DMS53 treated with DMSO at 0.1 percent for 48 hours (cell line): ENCODE measurements around the gene INPP5B.
A peak's percentile ranks its signal among the peaks of the same experiment; 100 is the strongest.
"Not testable (repeated sequence)": the region's sequence is repeated elsewhere in the genome, so short reads cannot be mapped to it uniquely, and the experiment has no call there.

Experiments used
- DNase-seq: peaks from one replicate; lab custom pipeline; 2025; ENCODE audit not compliant: unreplicated experiment; lab: John Stamatoyannopoulos, UW

INPP5B gene

DNA sequence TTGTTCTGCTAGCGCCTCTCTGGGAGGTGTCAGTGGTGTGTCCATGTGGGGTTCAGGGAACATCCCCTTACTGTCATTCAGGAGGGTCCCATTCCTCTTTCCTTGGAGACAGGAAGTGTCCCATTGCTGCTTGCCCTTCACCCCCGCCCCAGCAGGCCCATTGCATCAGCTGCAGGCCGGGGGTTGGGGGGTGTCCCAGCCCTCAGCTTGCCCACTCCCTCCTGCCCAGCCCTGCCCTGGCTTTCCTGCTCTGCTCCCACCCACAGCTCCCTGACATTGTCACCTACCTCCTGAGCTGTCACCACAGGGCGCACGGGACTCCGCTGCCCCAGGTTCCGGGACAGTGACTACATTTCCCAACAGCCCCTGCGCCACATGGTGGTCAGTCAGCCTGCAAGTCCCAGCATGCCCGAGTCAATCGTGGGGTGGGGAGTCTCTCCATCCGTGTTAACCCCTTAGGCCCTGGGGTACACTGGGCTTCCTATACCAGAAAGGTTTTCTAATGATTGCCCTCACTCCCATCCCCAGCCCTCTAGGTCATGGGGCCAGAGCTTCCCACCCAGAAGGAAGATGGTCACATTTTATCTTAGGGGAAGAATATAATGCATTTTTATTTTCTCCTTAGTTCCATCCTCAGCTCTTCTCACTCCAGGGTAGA is at the start of gene INPP5B:
Gene INPP5B (minus strand): TSS at position 351 of the 658 bp plus-strand sequence. CDS start 745 bp downstream, outside the sequence.
- DNase-seq, result no peak

DNA sequence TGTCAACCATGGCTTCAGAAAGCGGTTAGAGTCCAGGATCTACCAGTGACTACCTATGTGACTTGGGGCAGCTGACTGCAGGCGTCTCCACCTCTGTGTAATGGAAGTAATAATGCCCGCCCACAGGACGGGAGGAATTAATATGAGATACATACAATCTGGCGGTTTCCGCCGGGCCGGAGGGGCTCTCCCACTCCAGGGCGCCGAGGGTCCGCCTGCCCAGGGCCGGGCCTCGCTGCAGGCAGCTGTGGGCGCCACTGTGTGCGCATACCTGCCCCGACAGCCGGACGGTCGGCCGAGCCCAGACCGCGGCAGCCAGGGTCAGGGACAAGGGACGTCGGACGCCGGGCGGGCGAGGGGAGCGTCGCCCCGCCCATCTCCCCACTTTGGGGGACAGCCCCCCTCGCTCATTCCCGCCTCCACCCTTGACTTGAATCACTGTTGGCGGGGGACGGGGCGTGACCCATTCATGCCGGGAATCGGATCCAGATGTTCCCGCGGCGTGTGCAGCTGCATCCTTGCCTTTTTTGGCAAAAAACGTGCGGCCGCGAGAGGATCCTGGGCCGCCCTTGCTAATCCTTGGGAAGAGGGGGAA is 49.0 kb upstream of the INPP5B start:
- peak; percentile 30 for DNase-seq

DNA sequence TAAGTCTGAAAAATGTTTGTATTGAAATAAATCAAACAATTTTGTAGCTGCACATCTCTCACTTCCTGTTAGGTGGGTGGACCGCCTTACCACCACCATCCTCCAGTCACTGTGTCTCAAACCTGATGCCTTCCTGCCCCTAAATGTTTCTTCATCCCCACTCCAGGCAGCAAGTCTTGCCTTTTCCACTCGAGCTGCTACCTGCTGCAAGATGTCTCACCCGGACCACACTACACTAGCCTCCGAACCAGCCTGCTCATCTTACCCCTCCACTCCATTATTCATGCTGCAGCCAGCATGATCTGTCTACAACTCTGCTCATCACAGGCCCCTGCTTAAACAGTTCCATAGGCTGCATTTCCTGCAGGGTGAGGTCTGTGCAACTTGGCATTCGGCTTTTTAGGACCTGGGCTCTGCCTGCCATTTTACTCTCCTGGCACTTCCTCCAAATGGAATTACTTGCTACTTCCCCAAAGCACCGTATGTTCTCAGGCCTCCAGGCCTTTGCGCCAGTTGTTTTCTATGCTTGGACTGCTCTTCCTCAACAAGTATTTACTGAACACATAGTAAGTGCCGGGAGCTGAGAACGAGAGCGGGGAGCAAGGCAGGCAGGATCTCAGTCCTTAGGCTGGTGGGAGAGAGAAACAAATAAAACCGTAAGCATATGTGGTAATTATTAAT is 48.2 kb upstream of the INPP5B start:
- no peak for DNase-seq

DNA sequence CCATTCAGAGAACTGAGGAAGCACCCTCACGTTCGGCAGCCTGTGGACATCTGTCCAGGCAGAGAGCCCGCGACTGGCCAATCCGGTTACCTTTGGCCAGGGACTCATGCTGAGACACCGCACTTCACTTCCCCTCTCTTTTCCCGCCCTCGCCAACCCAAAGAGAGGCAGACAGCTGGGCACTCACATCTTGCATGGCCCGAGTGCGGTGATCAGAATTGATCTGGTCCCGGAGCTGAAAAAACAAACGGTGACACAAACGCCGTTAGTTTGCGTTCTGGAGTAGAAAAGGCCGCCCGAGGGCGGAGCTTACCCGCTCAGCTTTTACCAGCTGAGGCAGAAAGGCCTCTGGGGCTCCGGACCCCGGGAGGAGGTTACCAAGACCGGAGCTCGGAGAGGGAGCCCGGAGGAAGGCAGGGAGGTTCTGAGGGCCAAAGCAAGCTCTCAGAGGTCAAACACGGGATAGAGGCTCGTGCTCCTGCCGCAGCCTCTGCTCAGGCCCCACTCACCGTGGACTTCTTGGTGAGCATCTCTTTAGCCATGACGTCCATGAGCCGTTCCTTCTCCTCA is 42.6 kb upstream of the INPP5B start:
- DNase-seq, result no peak

DNA sequence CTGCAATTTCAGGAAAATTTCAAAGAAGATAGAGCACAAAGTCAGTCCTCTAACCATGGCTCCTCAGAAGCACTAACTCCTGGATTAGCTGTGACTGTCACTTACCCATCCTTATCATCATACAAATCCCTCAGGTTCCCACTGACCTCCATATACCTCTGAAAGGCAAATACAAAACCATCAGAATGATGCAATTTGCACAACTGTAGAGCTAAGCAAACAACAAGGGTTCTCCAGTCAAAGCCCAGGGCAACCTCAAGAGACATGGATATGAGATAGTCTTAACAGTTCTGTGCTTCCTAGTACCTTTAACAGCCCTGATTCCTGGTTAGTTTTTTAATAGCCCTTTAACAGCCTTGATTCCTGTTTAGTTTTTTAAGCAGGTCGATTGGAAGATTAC is 40.8 kb upstream of the INPP5B start:
- DNase-seq, result no peak

DNA sequence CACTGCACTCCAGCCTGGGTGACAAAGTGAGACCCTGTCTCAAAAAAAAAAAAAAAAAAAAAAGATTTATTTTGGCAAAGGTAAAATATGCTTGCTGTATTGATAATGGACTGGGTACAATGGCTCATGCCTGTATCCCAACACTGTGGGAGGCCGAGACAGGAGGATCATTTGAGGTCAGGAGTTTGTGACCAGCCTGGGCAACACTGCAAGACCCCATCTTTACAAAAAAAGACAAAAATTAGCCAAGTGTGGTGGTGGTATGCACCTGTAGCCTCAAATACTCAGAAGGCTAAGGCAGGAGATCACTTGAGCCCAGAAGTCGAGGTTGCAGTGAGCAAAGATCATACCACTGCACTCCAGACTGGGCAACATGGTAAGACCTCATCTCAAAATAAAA is 36.7 kb upstream of the INPP5B start:
- no peak for DNase-seq

DNA sequence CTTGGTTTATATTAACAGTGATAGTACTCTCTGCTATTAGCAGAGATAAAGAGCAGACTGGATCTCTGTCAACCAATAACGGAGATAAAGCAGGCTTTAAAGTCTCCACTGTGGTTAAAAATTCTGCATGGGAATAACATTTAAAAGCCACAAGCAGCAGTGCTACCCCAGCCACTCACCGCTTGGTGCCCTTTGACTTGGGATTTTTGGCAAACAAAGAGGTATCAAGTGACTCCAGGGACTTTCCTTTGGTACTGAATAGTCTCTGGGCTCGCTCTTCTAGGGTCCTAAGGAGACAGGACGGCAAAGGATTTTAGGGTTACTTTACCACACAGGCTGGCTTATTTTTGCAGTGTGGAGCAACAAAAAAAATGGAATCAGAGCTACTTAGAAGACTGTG is 31.7 kb upstream of the INPP5B start:
- no peak for DNase-seq

DNA sequence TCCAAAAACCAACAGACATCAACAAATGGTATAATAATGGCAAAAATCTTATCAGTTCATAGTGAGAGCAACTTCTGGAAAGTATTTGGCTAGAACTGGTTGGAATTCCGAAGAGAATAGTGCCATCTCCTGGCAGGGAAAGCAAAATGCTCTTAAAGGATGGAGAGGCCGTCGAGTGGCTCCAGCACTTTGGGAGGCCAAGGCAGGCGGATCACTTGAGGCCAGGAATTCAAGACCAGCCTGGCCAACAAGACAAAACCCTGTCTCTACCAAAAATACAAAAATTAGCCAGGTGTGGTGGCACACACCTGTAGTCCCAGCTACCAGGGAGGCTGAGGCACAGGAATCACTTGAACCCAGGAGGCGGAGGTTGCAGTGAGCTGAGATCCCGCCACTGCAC is 28.2 kb upstream of the INPP5B start:
- peak; percentile 53 for DNase-seq

DNA sequence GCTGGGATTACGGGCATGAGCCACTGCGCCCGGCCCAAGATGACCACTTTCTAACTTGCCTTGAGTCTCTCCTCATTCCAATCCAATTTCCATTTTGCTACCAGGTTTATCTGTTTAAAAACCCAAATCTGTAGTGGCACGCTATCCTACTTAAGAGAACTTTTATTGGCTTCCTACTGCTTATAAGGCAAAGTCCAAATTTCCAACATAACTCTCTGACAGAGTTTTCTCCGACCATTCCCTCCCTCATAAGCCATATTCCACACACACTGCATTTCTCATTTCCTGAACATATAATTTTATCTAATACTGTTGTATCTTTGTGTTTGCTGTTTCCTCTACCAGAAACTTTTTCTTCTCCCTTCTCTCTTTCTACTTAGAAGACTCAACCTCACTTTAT is 27.7 kb upstream of the INPP5B start:
- DNase-seq, result no peak

DNA sequence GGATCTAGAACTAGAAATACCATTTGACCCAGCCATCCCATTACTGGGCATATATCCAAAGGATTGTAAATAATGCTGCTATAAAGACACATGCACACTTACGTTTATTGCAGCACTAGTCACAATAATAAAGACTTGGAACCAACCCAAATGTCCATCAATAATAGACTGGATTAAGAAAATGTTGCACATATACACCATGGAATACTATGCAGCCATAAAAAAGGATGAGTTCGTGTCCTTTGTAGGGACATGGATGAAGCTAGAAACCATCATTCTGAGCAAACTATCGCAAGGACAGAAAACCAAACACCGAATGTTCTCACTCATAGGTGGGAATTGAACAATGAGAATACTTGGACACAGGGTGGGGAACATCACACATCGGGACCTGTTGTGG is 26.8 kb upstream of the INPP5B start:
- not testable (repeated sequence) for DNase-seq

DNA sequence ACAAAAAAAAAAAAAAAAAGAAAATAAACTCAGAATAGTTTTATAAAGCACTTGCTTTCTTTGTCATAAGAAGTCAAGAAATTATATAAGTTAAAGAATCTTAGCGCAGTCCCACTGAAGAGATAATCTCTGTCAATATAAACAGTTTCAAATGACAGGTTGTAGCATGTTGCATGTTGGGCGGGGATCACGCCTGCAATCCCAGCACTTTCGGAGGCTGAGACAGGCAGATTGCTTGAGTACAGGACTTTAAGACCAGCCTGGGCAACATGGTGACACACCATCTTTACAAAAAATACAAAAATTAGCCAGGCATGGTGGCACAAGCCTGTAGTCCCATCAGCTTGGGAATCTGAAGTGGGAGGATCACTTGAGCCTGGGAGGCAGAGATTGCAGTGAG is 18.4 kb upstream of the INPP5B start:
- DNase-seq, result no peak

DNA sequence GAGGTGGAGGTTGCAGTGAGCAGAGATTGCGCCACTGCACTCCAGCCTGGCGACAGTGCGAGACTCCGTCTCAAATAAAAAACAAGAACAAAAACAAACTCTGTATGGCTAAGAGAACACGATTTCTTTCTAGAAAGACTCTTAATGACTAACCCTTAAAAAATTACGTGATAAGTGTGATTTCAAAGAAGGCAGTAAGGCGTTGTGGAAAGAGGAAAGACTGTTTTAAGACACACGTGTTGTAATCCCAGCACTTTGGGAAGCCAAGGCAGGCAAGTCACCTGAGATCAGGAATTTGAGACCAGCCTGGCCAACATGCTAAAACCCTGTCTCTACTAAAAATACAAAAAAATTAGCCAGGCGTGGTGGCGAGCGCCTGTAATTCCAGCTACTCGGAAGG is 17.3 kb upstream of the INPP5B start:
- not testable (repeated sequence) for DNase-seq

DNA sequence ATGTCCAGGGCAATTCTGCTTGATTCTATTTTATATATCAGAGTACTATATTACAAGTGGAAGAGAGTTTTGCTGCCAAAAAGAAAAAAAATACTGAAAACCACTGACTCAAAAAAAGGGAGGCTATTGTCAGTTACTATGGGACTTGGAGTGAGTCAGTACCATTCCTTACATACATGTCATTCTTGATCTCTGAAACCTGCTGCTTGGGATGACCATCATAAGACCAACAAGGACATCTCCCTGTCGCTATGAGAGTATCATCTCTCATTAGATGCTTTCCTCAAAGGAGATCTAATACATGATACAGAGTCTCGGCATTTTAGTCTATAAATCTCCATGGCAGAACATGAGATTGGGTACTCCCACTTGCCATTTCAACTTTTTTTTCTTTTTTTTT is 11.8 kb upstream of the INPP5B start:
- DNase-seq, result no peak

DNA sequence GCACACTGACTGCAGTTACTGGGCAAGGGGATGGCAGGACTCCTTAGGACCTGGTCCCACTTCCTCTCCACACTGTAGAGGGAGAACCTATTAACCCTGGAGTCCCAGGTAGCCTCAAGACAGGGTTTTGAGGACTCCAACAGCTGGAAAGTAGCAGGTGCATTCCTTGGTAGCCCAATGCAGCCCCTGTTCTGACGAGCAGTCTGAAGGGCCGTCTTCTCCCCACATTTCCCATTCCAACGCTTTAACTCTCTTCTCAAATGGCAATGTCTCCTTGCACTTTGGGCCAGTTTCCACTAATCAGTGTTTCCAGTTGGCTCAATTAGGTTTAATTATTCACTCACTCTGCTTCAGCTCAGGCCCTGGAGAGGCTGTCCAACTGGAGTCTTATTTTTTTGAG is 8.8 kb upstream of the INPP5B start:
- no peak for DNase-seq

DNA sequence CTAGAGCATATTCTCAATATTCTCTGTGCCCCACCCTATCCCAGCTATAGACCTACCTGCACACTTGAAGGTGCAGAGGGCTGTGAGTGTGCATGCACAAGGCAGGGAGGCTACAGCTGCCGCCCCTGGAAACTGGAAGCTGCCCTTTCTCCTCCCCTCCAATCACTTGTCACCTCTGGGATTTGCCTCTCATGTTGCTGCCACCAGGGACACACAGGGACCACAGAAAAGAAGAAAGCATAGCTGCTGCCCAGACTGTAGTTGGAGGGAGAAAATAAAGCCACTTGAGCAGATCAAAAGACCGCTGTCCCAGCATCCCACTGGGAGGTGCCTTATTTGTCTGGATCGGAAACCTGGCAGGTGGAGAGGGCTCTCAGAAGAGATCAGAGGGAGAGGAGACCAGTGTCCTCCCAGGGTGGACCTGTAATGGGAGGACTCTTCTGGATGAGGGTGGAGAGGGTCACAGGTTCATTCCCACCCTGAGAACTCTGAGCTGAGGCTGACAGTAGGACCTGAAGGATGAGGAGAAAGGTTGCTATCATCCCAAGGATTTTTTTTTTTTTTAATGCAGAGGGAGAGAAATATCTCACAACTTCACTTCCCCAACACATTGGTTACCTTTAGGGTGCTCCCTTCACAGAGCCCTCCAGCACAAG is 7.6 kb upstream of the INPP5B start:
- DNase-seq, result peak; percentile 63

DNA sequence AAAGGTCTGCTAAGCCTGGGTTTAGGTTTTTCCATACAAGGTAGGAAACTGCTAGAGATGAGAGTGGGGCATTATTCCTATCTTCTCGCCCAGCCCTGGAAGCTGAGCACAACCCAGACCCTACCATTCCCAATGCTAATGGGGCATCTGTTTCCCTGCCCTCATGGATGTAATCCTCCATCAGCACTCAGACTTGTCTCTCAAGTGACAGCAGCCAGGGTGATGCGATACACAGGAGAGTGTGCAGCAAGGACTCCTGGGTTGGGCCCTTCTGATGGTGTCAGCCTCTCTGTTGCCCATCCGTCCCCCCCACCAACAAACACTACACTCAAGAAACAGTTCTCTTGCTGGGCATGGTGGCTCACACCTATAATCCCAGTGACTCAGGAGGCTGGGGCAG is 5.9 kb upstream of the INPP5B start:
- DNase-seq, result no peak

DNA sequence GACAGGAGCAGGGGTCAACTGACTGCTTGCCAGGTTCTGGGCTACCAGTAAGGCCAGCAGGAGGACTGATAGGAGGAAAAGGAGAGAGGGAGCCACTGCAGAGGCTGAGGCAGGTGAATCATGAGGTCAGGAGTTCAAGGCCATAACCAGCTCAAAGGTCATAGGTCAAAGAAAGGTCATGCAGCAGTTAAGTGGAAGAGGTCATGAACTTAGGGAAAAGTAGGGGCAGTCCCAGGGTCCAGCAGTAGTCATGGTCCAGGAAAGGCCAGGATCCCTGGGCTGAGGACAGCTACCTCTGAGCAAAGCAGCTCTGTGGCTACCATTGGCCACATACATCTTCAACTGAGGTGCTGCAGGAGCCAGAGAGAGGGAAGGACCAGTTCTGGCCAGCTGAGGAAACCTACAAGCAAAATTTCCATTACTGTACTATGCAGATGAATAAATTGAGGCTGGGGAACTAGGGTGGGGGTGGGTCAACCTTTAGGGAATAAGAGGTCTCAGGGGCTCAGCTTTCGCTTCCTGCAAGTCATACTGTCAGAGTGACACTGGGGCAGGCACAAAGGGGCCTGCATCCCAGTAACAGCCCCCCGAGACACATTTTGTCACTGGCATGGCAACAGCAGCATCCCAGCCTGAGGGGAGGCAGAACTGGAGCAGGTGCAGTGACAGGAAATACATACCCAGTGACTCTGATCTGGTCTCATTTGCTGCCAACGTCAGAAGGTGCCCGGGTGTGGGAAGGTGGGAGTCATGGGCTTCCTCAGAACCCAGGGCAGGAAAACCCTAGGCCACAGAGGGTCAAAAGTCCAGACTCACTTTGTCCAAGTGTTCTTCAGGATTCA is 5.2 kb upstream of the INPP5B start:
- DNase-seq, result no peak

DNA sequence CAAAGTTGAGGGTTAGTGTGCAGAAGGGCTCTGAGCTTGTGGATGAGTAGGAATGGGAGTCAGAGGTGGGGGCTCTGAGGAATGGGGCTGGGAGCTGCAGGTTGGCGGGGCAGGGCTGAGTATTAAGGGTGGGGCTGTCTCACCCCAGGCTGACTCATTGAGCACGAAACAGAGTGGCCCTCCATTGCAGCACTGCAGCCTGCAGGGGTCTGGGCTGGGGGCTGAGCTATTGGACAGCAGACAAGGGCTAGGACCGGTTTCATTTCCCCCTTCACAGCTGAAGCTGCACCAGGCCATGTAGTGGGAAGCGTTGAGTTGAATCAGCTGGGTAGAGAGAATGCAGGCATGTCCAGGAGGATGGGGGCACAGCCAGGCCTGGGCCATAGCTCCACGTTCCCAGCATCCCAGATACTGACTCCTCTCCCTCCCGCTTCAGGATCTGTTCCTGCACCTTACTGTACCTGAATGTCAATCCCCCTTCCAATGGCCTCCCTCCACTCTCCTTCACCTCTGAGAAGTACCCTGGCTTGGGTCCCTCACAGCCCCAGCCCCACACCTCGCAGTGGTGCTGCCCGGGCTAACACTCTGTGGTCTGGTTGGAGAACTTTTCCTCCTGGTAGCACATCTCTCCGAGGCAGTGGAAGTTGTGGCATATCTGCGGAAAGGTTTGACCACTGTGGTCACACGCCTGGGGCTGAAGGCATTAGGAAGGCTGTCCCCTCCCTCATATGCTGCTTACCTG is 4.4 kb upstream of the INPP5B start:
- DNase-seq, result no peak

DNA sequence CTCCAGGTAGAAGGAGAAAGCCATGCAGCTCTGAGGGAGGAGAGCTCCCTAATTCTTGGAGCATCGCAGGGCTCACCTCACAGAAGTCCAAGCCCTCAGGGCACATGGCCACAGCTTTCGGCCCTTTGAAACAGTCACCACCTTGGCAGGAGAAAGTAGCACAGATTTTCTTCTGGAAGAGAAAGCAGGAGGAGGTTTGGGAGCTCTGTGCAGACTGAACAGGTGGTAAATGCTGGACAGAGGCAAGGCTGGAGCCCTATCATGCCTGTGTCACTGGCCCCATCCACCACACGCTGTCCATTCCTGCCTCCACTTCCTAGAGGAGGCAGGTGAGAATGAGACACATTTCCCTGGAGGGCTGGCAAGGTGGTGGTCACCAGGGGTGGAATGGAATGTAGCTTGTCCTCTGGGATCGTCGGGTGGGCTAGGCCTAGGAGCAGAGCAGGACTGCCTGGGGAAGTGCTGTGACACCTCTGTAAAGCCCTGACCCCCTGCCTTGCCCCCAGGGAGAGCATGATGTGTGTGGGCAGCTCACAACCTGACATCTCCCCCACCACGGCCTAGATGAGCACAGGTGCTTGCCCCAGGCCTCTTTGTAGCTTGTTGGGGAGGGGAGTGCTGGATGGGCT is 2.8 kb upstream of the INPP5B start:
- DNase-seq, result no peak

DNA sequence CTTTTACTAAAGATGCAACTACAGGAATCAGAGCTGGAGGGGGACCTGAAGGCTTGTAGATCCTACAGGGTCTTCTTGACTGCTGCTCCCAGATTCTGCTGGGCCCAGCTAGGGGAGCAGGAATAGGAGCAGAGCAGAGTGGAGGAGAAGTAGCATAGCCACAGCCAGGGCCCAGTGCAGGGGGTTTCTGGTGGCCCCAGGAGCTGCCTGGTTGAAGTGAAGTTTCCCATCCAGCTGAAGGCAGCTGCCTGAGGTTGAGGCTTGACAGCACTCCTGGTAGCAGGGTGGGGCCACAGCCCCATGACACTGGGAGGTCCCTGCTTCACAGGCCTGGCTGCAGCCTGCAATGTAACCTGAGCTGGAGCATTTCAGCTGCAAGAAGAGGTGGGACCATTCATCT is 2.0 kb upstream of the INPP5B start:
- DNase-seq, result no peak
